SKM-1 (cell line): Measurements from ENCODE around the gene MYO15A.

Experiments
- DNase-seq: peaks from one replicate; lab custom pipeline; 2025; ENCODE audit not compliant: unreplicated experiment; lab: John Stamatoyannopoulos, UW

Gene MYO15A, protein sequence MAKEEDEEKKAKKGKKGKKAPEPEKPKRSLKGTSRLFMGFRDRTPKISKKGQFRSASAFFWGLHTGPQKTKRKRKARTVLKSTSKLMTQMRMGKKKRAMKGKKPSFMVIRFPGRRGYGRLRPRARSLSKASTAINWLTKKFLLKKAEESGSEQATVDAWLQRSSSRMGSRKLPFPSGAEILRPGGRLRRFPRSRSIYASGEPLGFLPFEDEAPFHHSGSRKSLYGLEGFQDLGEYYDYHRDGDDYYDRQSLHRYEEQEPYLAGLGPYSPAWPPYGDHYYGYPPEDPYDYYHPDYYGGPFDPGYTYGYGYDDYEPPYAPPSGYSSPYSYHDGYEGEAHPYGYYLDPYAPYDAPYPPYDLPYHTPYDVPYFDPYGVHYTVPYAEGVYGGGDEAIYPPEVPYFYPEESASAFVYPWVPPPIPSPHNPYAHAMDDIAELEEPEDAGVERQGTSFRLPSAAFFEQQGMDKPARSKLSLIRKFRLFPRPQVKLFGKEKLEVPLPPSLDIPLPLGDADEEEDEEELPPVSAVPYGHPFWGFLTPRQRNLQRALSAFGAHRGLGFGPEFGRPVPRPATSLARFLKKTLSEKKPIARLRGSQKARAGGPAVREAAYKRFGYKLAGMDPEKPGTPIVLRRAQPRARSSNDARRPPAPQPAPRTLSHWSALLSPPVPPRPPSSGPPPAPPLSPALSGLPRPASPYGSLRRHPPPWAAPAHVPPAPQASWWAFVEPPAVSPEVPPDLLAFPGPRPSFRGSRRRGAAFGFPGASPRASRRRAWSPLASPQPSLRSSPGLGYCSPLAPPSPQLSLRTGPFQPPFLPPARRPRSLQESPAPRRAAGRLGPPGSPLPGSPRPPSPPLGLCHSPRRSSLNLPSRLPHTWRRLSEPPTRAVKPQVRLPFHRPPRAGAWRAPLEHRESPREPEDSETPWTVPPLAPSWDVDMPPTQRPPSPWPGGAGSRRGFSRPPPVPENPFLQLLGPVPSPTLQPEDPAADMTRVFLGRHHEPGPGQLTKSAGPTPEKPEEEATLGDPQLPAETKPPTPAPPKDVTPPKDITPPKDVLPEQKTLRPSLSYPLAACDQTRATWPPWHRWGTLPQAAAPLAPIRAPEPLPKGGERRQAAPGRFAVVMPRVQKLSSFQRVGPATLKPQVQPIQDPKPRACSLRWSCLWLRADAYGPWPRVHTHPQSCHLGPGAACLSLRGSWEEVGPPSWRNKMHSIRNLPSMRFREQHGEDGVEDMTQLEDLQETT (N-terminal part only)

GRCh38 chr17:18108401-18109312, at the start of gene MYO15A:
Gene MYO15A (plus strand): TSS chr17:18108756. CDS start chr17:18118801, 10,045 bp downstream.
- no peak for DNase-seq

GRCh38 chr17:18059283-18059682, 49.3 kb upstream of the MYO15A start:
- no peak for DNase-seq

GRCh38 chr17:18064053-18064452, 44.5 kb upstream of the MYO15A start:
- DNase-seq = no peak

DNA sequence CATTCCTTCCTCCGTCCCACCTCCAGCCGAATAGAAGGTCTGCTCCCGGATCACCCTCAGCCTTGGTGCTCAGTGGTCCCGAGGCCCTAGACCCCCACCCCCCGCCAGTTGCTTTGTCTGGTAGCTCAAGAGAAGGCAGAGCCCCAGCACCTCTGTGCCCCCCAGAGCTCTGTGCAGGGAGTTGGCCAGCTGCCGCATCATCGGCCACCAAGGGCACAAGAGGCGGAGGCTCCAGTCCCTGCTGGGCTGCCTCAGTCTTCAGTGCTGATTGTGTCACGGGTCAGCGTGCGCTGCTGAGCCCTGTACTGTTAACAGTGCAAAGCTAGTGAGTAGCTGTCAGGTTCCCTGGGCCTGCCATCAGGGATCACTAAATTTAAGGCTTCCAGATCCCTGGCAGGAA, 43.0 kb upstream of the MYO15A start:
- DNase-seq = no peak

GRCh38 chr17:18066866-18067265, 41.7 kb upstream of the MYO15A start:
- no peak for DNase-seq

DNA sequence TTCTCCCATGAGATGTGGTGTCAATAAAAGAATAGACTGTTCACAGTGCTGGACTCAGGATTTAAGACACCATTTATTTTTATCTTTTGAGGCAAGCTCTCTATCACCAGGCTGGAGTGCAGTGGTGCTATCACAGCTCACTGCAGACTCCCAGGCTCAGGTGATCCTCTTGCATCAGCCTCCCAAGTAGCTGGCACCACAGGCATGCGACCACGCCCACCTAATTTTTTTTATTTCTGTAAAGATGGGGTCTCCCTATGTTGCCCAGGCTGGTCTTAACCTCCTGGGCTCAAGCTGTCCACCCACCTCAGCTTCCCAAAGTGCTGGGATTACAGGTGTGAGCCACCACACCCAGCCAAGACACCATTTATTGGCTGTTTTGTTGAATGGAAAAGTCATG, 39.5 kb upstream of the MYO15A start:
- DNase-seq = no peak

GRCh38 chr17:18070861-18071340, 37.7 kb upstream of the MYO15A start:
- no peak for DNase-seq

GRCh38 chr17:18071751-18072150, 36.8 kb upstream of the MYO15A start:
- no peak for DNase-seq

DNA sequence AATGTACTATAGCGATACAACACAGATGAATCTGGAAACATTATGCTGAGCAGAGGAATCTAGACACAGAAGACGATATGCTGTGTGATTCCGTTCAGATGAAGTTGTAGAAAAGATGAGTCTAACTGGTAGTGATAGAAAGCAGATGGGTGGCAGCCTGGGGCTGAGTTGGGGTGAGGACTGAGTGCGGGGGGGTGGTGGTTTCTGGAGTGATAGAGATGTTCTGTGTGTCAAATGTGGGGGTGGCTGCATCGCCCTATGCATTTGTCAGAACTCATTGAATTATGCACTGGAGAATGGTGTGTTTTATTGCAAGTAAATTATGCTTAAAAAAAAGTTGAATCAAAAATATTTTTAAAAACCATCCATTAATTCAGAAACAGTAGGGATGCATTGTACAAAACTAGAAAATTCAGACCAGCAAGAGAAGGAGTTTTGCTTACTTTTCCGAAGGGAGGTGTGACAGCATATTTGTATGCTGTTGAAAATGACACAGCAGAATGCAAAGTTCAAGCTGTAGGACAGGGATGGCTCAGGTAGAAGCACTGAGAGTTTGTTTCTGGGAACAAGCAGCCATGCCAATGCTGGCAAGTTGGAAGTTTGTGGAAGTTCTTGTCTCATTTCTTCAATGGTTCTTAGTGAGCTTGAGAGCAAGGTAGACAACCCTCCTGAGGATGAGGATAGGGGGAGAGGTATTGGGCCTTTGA, 33.8 kb upstream of the MYO15A start:
- DNase-seq = no peak

DNA sequence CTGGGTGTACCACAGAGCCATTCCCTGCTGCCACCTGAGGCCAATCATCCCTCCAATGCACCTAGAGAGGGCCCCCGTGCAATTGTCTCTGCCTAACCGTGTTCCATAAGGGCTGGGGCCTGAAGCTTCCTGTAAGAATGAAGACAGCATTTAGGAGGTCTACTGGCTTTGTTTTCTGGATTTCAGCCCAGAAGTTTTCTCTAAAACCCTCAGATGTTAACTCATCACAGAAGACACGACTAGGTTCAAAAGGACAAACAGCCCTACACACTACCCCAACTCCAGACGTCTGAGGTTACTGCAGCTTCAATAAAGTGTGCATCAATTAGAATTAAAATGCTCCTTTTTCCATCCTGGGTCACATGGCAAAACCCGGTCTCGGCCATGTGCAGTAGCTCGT, 31.6 kb upstream of the MYO15A start:
- no peak for DNase-seq

GRCh38 chr17:18079543-18079942, 29.0 kb upstream of the MYO15A start:
- no peak for DNase-seq

GRCh38 chr17:18084256-18084655, 24.3 kb upstream of the MYO15A start:
- no peak for DNase-seq

GRCh38 chr17:18087610-18088491, 20.7 kb upstream of the MYO15A start, which contains the start of gene DRG2:
Gene DRG2 (plus strand): TSS chr17:18087948. CDS start chr17:18088024, 76 bp downstream.
- DNase-seq = peak; percentile 79

DNA sequence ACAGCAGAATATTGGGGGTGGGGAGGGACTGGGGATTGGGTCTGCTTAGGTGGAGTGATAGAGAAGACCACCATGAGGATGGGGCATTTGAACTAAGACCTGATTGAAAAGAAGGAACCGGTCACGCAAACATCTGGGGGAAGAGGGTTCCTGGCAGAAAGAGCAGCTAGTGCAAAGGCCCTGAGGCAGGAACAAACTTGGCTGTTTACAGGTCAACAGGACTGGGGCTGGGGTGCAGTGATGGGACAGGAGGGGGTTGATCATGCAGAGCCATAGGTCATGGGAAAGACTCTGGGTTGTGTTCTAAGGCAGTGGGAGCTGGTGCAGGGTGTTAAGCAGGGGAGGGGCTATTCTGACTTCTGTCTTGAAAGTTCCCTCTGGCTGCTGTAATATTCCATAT, 18.9 kb upstream of the MYO15A start:
- no peak for DNase-seq

DNA sequence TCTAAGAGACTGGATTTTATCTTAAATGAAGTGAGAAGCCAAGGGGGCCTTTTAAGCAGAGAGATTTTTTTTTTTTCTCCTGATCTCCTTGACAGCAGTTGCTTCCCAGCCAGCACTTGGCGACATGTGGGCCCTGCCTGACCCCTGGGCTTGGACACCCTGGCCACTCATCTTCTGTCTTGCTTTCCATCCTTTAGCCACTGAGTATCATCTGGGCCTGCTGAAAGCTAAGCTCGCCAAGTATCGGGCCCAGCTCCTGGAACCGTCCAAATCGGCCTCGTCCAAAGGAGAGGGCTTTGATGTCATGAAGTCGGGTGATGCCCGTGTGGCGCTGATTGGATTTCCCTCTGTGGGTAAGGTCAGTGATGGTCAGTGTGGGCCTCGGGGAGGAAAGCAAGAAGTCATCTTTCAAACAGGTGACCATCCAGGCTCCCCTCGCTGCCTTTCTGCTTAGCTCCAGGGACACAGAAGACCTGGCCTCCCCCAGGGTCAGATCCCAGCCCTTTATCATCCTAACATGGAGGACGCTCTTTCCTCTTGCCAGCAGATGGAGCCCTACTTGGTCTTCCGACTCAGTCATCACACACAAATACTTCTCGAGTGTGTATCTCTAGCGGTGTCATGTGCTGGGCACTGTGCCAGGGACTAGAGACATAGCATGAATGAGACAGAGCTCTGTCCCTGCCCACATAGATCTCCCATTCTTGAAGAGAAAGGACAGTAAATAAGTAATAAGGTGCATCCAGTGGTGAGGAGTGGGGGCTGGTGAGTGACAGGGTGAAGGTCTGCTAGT, 14.7 kb upstream of the MYO15A start:
- peak; percentile 35 for DNase-seq

- DNase-seq = no peak
Measured at GRCh38 chr17:18094409-18094807, 14.1 kb upstream of the MYO15A start.

- no peak for DNase-seq
Measured at GRCh38 chr17:18099516-18099915, 9.0 kb upstream of the MYO15A start.

GRCh38 chr17:18100616-18101015, 7.9 kb upstream of the MYO15A start:
- DNase-seq = no peak
